Measurements from ENCODE around the gene SF3B4.

DNA sequence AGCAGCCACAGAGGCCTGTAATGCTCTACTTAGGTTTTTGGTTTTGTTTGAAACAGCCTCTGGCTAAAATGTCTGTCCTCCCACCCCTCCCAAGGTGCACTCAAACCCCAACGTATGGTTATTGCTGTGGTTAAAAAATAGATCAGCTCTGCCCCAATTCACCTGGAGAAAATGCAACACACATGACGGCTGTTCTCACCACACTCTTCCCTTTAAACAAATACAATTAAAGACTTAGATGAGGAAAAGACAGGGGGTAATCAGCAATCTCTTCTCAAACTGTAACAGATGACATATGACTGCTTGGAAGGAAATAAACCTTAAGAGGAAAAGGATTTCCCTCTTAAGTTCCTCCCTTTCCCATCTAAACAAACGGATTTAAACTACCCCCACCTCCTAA is 15.3 kb upstream of the SF3B4 start:
- TF ChIP-seq, protein P1, sequence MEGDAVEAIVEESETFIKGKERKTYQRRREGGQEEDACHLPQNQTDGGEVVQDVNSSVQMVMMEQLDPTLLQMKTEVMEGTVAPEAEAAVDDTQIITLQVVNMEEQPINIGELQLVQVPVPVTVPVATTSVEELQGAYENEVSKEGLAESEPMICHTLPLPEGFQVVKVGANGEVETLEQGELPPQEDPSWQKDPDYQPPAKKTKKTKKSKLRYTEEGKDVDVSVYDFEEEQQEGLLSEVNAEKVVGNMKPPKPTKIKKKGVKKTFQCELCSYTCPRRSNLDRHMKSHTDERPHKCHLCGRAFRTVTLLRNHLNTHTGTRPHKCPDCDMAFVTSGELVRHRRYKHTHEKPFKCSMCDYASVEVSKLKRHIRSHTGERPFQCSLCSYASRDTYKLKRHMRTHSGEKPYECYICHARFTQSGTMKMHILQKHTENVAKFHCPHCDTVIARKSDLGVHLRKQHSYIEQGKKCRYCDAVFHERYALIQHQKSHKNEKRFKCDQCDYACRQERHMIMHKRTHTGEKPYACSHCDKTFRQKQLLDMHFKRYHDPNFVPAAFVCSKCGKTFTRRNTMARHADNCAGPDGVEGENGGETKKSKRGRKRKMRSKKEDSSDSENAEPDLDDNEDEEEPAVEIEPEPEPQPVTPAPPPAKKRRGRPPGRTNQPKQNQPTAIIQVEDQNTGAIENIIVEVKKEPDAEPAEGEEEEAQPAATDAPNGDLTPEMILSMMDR (IDR thresholded peaks at IDR 0.05): no peak
- no peak for TF ChIP-seq ZFX (IDR thresholded peaks at IDR 0.05; ENCODE audit: borderline replicate concordance)

Data from 22Rv1 (cell line).